ENCODE measurements around the gene NOS1.
"Not testable (repeated sequence)": the region's sequence is repeated elsewhere in the genome, so short reads cannot be mapped to it uniquely, and the experiment has no call there.

Gene NOS1
- 0 to 0.21 (median 0) reads per million in 9 experiments for total RNA-seq

DNA sequence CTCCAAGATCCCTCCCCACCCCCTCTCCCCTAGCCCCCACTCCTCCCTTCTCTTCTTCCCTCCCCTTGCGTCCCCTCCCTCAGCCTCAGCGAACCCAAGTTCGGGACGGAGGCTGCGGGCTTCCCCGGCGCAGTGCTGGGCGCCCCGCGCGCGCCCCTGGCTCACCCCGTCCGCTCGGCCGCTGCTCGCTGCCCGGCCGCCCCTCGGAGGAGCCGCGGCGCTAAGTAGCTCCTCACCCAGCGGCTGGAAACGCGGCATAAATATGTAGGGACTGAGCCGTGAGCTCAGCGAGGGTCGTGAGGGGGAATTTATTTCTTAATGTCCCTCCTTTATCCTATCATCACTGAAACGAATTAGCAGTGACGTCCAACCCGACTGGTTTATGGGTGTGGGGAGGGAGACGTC is at the start of gene NOS1:
NOS1 (minus strand) TSS at position 280 of the 405 bp plus-strand sequence. CDS start 30,557 bp downstream, outside the sequence.
- Mint-ChIP-seq H3K9me3 (no peaks in the 10 kb centered on the region), H3K36me3 (ENCODE audit: insufficient read depth) (no peaks in the 10 kb centered on the region), H3K27me3 (peaks cover 57 to 58% of the 10 kb centered on the region in 2 donors), H3K4me3 (no peak within 1 kb of the TSS), H3K4me1 (ENCODE audit: low read depth in 2 of 2) (no peaks in the 10 kb centered on the region), H3K27ac (no peak within 1 kb of the TSS)
- ATAC-seq (replicated peaks), result no peak
- no peak for DNase-seq

DNA sequence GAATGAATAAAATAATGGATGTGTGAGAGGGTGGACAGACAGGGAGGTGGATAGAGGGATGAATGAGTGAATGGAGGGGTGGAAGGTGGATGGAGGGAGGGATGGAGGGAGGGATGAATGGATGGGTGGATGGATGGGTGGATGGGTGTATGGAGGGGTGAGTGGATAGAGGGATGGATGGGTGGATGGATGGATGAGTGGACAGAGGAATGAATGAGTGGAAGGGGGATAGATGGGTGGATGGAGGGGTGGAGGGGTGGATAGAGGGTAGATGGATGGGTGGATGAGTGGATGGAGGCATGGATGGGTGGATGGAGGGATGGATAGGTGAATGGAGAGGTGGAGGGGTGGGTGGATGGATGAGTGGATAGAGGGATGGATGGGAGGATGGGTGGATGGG is 47.9 kb upstream of the NOS1 start:
- Mint-ChIP-seq H3K4me3 (no peak overlapping the region), H3K36me3 (ENCODE audit: insufficient read depth) (no peaks in the 10 kb centered on the region), H3K9me3 (peaks cover 13 to 17% of the 10 kb centered on the region in 2 donors), H3K27ac (no peak overlapping the region), H3K27me3 (peaks cover 12 to 19% of the 10 kb centered on the region in 2 donors), H3K4me1 (ENCODE audit: low read depth in 2 of 2) (no peaks in the 10 kb centered on the region)
- DNase-seq (no peak), ATAC-seq (replicated peaks) (no peak)

GRCh38 chr12:117408161-117408791 is 46.9 kb upstream of the NOS1 start:
- peaks cover 6 to 8% of the 10 kb centered on the region in 2 donors for H3K9me3 Mint-ChIP-seq
- ATAC-seq (replicated peaks) (no peak), DNase-seq (no peak)
- H3K4me3 Mint-ChIP-seq, result no peak overlapping the region
- H3K27ac Mint-ChIP-seq, result no peak overlapping the region
- no peaks in the 10 kb centered on the region for H3K4me1 Mint-ChIP-seq (ENCODE audit: low read depth in 2 of 2)
- H3K36me3 Mint-ChIP-seq (ENCODE audit: insufficient read depth), result no peaks in the 10 kb centered on the region
- peaks cover 6 to 9% of the 10 kb centered on the region in 2 donors for H3K27me3 Mint-ChIP-seq

- Mint-ChIP-seq H3K27ac (no peak overlapping the region), H3K27me3 (no peaks in the 10 kb centered on the region), H3K36me3 (ENCODE audit: insufficient read depth) (no peaks in the 10 kb centered on the region), H3K4me3 (no peak overlapping the region), H3K4me1 (ENCODE audit: low read depth in 2 of 2) (no peaks in the 10 kb centered on the region), H3K9me3 (peaks cover 5 to 7% of the 10 kb centered on the region in 2 donors)
- DNase-seq (no peak), ATAC-seq (replicated peaks) (no peak)
These were observed 43.5 kb upstream of the NOS1 start for GRCh38 chr12:117404940-117405339.

GRCh38 chr12:117404203-117404853 is 42.9 kb upstream of the NOS1 start:
- DNase-seq, result no peak
- Mint-ChIP-seq H3K4me3 (no peak overlapping the region), H3K27ac (no peak overlapping the region), H3K4me1 (ENCODE audit: low read depth in 2 of 2) (no peaks in the 10 kb centered on the region), H3K9me3 (peaks cover 7 to 9% of the 10 kb centered on the region in 2 donors), H3K36me3 (ENCODE audit: insufficient read depth) (no peaks in the 10 kb centered on the region), H3K27me3 (no peaks in the 10 kb centered on the region)
- ATAC-seq (replicated peaks), result no peak

- Mint-ChIP-seq H3K36me3 (ENCODE audit: insufficient read depth) (no peaks in the 10 kb centered on the region), H3K27me3 (no peaks in the 10 kb centered on the region), H3K4me1 (ENCODE audit: low read depth in 2 of 2) (no peaks in the 10 kb centered on the region), H3K4me3 (no peak overlapping the region), H3K27ac (no peak overlapping the region), H3K9me3 (peaks cover 7 to 14% of the 10 kb centered on the region in 2 donors)
- no peak for DNase-seq
- no peak for ATAC-seq (replicated peaks)
These were observed 42.2 kb upstream of the NOS1 start for GRCh38 chr12:117403586-117404139.

GRCh38 chr12:117402363-117402762 is 40.9 kb upstream of the NOS1 start:
- H3K4me3 Mint-ChIP-seq, result no peak overlapping the region

GRCh38 chr12:117400912-117401311 is 39.5 kb upstream of the NOS1 start:
- peaks cover 5 to 14% of the 10 kb centered on the region in 2 donors for H3K9me3 Mint-ChIP-seq
- DNase-seq (no peak), ATAC-seq (replicated peaks) (no peak)
- no peaks in the 10 kb centered on the region for H3K4me1 Mint-ChIP-seq (ENCODE audit: low read depth in 2 of 2)
- H3K36me3 Mint-ChIP-seq (ENCODE audit: insufficient read depth), result no peaks in the 10 kb centered on the region
- no peak overlapping the region for H3K4me3 Mint-ChIP-seq
- H3K27me3 Mint-ChIP-seq, result no peaks in the 10 kb centered on the region
- no peak overlapping the region for H3K27ac Mint-ChIP-seq

More at GRCh38 chr12:117402363-117402762, 40.9 kb upstream of the NOS1 start:
- H3K36me3 Mint-ChIP-seq (ENCODE audit: insufficient read depth), result no peaks in the 10 kb centered on the region
- H3K27ac Mint-ChIP-seq, result no peak overlapping the region
- DNase-seq, result no peak
- H3K9me3 Mint-ChIP-seq, result peaks cover 6 to 14% of the 10 kb centered on the region in 2 donors
- ATAC-seq (replicated peaks), result no peak
- no peaks in the 10 kb centered on the region for H3K4me1 Mint-ChIP-seq (ENCODE audit: low read depth in 2 of 2)
- no peaks in the 10 kb centered on the region for H3K27me3 Mint-ChIP-seq

DNA sequence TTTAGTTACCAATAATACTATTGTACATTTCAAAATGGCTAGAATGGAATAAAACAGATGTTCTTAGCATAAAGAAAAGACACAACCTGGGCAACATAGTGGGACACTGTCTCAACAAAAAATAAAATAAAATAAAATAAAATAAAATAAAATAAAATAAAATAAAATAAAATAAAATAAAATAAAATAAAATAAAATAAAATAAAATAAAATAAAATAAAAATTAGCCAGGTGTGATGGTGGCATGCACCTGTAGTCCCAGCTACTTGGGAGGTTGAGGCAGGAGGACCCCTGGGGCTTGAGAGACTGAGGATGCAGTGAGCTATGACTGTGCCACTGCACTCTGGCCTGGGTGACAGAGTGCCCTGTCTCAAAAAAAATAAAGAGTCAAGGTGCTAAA is 37.1 kb upstream of the NOS1 start:
- not testable (repeated sequence) for H3K4me3 Mint-ChIP-seq; DNase-seq; H3K27me3 Mint-ChIP-seq; H3K4me1 Mint-ChIP-seq (ENCODE audit: low read depth in 2 of 2); H3K36me3 Mint-ChIP-seq (ENCODE audit: insufficient read depth); H3K27ac Mint-ChIP-seq; ATAC-seq (replicated peaks)
- H3K9me3 Mint-ChIP-seq, result peaks cover 5 to 14% of the 10 kb centered on the region in 2 donors

- no peak overlapping the region for H3K27ac Mint-ChIP-seq
- DNase-seq (no peak), ATAC-seq (replicated peaks) (no peak)
- no peaks in the 10 kb centered on the region for H3K36me3 Mint-ChIP-seq (ENCODE audit: insufficient read depth)
- H3K4me1 Mint-ChIP-seq (ENCODE audit: low read depth in 2 of 2), result no peaks in the 10 kb centered on the region
- peaks cover 0 to 14% of the 10 kb centered on the region in 2 donors for H3K9me3 Mint-ChIP-seq
- H3K4me3 Mint-ChIP-seq, result no peak overlapping the region
- H3K27me3 Mint-ChIP-seq, result no peaks in the 10 kb centered on the region
These were observed 34.3 kb upstream of the NOS1 start for GRCh38 chr12:117395766-117396165.

- Mint-ChIP-seq H3K4me3 (no peak overlapping the region), H3K9me3 (peaks cover 0 to 7% of the 10 kb centered on the region in 2 donors), H3K36me3 (ENCODE audit: insufficient read depth) (no peaks in the 10 kb centered on the region), H3K4me1 (ENCODE audit: low read depth in 2 of 2) (no peaks in the 10 kb centered on the region), H3K27me3 (no peaks in the 10 kb centered on the region), H3K27ac (no peak overlapping the region)
- DNase-seq (no peak), ATAC-seq (replicated peaks) (no peak)
These were observed 33.1 kb upstream of the NOS1 start for GRCh38 chr12:117394491-117394890.

DNA sequence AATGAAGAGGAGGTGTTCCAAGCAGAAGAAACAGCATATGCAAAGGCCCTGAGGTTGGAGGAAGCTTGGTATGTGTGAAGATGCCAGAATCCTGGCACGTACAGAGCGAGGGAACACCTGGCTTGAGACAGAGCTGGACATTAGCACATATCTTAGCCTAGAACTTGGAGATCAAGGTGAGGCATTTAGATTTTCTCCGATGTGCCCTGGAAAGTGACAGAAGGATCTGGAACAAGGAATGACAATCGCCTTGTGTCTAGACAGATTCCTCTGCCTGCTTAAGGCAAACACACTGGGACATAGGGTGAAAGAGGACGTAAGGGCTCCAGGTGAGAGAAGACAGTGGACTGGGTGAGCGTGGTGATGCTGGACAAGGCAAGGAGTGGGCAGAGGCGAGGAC is 32.2 kb upstream of the NOS1 start:
- no peak for DNase-seq
- no peak overlapping the region for H3K27ac Mint-ChIP-seq

GRCh38 chr12:117390866-117391265 is 29.4 kb upstream of the NOS1 start:
- Mint-ChIP-seq H3K4me1 (ENCODE audit: low read depth in 2 of 2) (no peaks in the 10 kb centered on the region), H3K4me3 (no peak overlapping the region), H3K27ac (no peak overlapping the region), H3K27me3 (no peaks in the 10 kb centered on the region), H3K36me3 (ENCODE audit: insufficient read depth) (no peaks in the 10 kb centered on the region), H3K9me3 (no peaks in the 10 kb centered on the region)
- ATAC-seq (replicated peaks) (no peak), DNase-seq (no peak)

More for the DNA sequence above, 32.2 kb upstream of the NOS1 start:
- no peak for ATAC-seq (replicated peaks)
- Mint-ChIP-seq H3K36me3 (ENCODE audit: insufficient read depth) (no peaks in the 10 kb centered on the region), H3K27me3 (no peaks in the 10 kb centered on the region), H3K4me3 (no peak overlapping the region), H3K4me1 (ENCODE audit: low read depth in 2 of 2) (no peaks in the 10 kb centered on the region), H3K9me3 (no peaks in the 10 kb centered on the region)

DNA sequence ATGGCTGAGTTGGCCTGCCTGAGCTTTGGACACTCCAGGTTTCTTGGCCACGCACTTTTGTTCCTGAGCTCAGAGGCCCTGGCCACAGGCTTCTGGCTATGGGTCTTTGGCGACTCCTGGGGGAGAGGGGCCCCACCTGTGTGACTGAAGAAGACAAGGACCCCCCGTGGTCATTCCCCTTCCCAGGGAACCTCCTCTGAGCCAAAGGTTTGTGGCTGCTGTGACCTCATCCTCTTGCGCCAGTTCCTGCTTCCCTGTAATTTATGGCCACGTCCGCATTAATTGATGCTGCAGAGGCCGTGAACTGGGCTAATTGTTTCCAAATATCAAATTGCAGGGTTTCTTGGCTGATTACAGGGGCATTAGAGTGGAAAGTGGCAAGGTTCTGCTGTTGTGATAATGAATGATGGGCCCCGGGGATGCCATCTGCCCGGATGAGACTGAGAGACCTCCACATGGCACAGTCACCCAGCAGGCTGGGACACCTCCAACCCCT is 27.6 kb upstream of the NOS1 start:
- ATAC-seq (replicated peaks) (no peak), DNase-seq (no peak)
- Mint-ChIP-seq H3K27ac (no peak overlapping the region), H3K4me1 (ENCODE audit: low read depth in 2 of 2) (no peaks in the 10 kb centered on the region), H3K27me3 (peaks cover 0 to 11% of the 10 kb centered on the region in 2 donors), H3K4me3 (no peak overlapping the region), H3K9me3 (peaks cover 0 to 3% of the 10 kb centered on the region in 2 donors), H3K36me3 (ENCODE audit: insufficient read depth) (no peaks in the 10 kb centered on the region)

All from effector memory CD8-positive, alpha-beta T cell (primary cell).